GM12874 (cell line): ENCODE measurements around the gene TDRD9.

Source experiments
- TF ChIP-seq, protein P1 (sequence below): IDR thresholded peaks from 2 replicates; pipeline ENCODE4 v1.5.1; 2011; ENCODE audit warnings: low read depth, mild to moderate bottlenecking, control low read depth, low read length, moderate library complexity; ENCODE audit not compliant: insufficient read depth

Gene TDRD9

GRCh38 chr14:103999795-104000440 is 71.7 kb downstream of the TDRD9 start:
- TF ChIP-seq, protein P1, sequence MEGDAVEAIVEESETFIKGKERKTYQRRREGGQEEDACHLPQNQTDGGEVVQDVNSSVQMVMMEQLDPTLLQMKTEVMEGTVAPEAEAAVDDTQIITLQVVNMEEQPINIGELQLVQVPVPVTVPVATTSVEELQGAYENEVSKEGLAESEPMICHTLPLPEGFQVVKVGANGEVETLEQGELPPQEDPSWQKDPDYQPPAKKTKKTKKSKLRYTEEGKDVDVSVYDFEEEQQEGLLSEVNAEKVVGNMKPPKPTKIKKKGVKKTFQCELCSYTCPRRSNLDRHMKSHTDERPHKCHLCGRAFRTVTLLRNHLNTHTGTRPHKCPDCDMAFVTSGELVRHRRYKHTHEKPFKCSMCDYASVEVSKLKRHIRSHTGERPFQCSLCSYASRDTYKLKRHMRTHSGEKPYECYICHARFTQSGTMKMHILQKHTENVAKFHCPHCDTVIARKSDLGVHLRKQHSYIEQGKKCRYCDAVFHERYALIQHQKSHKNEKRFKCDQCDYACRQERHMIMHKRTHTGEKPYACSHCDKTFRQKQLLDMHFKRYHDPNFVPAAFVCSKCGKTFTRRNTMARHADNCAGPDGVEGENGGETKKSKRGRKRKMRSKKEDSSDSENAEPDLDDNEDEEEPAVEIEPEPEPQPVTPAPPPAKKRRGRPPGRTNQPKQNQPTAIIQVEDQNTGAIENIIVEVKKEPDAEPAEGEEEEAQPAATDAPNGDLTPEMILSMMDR = no peak

GRCh38 chr14:104001003-104001402 is 72.7 kb downstream of the TDRD9 start:
- TF ChIP-seq, protein P1 = peak; percentile 25; the same call in 1 of the 2 replicates

GRCh38 chr14:104003616-104004015 is 75.4 kb downstream of the TDRD9 start:
- TF ChIP-seq, protein P1 = no peak

- TF ChIP-seq, protein P1 = no peak
Measured at GRCh38 chr14:104004849-104005248, 76.6 kb downstream of the TDRD9 start.

DNA sequence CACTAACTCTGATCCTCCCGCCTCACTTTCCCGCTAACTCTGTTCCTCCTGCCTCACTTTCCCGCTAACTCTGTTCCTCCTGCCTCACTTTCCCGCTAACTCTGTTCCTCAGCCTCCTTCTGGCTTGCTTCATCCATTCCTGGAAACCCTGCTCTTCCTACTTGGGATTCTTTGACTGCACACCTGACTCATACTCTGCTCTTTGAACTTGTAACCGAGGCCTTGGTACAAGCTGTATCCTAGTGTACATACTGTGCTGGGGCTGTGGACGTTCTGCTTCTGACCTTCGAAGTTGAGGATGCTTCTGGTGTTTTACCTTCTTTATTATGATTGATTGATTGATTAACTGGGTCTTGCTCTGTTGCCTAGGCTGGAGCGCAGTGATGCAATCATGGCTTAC is 77.2 kb downstream of the TDRD9 start:
- TF ChIP-seq, protein P1 = no peak

GRCh38 chr14:104007121-104007520 is 78.9 kb downstream of the TDRD9 start:
- TF ChIP-seq, protein P1 = no peak

GRCh38 chr14:104009297-104009696 is 81.0 kb downstream of the TDRD9 start:
- TF ChIP-seq, protein P1 = no peak
